ENCODE measurements around the gene LILRB2.

DNA sequence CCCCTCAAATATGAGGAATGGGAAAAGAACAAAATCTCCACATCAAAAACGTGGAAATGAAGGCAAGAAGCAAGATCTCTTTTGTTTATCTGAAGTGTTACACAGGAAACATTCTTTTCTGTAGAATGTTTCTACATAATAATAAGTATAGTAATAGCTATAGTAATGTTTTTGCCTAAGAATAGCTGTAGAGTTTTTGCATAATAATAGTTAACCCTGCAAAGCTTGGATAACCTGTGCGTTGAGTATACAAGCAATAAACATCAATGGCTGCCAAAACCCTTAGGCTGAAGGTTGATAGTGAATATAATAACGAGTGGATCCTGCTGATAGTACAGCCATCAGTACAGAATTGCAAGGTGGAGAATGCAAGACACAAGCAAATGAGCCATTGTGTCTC is 43.2 kb upstream of the LILRB2 start:
- TF ChIP-seq, protein P1, sequence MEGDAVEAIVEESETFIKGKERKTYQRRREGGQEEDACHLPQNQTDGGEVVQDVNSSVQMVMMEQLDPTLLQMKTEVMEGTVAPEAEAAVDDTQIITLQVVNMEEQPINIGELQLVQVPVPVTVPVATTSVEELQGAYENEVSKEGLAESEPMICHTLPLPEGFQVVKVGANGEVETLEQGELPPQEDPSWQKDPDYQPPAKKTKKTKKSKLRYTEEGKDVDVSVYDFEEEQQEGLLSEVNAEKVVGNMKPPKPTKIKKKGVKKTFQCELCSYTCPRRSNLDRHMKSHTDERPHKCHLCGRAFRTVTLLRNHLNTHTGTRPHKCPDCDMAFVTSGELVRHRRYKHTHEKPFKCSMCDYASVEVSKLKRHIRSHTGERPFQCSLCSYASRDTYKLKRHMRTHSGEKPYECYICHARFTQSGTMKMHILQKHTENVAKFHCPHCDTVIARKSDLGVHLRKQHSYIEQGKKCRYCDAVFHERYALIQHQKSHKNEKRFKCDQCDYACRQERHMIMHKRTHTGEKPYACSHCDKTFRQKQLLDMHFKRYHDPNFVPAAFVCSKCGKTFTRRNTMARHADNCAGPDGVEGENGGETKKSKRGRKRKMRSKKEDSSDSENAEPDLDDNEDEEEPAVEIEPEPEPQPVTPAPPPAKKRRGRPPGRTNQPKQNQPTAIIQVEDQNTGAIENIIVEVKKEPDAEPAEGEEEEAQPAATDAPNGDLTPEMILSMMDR (IDR thresholded peaks at IDR 0.05): no peak
- no peak for TF ChIP-seq POLR2A (IDR thresholded peaks at IDR 0.05)
